HG02840 (cell line): ENCODE measurements around the gene ECT2.
"Not testable (repeated sequence)": the region's sequence is repeated elsewhere in the genome, so short reads cannot be mapped to it uniquely, and the experiment has no call there.

Experiments used
- ATAC-seq: cut with Tn5 transposase; IDR thresholded peaks from one replicate; pipeline ENCODE4 v1.9.1; 2021; ENCODE audit warnings: mild to moderate bottlenecking, moderate library complexity, moderate number of reproducible peaks; ENCODE audit not compliant: unreplicated experiment, low FRiP score

Gene ECT2

GRCh38 chr3:172853005-172853404 is 102.5 kb downstream of the ECT2 start:
- no peak for ATAC-seq

DNA sequence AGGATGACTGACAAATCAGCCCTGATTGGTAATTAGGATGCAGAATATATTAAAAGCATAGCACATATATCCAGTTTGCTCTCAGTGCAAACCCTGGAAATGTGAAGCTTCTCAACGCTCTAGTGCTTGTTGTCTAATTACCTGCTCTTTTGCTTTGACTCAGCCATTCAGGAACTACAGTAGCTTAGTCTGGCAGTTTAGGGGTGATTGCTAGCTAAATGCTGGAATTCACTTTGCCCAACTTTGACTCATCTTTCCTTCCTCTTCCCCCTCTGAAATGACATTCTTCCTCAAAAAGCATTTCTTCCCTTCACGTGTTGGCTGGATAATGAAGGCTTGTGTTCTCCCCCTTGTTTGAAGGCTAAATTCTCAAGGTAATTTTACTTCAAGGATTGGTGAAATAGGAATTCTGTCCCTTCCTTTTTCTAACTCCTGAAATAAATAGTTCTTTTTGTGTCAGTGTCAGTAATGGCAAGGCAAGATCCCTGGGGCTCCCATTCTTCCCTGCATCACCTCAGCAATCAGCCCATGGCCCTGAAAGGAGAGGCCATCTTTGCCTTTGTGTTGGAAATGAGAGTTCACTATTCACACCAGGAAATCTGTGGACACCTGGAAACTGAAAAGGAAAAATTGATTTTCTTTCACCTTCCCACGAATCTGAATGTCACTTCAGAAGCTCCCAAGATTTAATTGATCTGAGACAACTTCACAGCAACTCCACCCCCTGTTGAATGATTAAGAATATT is 103.6 kb downstream of the ECT2 start:
- ATAC-seq: no peak

DNA sequence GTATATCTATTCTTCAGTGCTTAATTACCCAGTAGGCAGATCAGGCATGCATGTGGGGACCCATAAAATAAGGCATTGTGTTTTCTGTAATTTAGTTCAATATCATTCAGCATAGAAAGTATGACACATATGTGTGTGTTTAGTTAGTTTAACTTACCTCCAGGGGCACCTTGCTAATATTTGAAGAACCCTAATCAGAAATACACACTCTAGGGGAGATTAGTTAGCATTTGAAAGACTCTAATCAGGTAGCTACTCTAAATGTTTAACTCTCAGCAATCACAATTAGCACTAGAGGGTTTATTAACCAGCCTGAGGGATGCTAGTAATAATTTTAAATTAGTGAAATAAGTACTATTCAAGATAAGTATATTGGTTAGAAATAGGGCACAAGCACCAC is 104.5 kb downstream of the ECT2 start:
- ATAC-seq: no peak

GRCh38 chr3:172856795-172857742 is 106.5 kb downstream of the ECT2 start:
- ATAC-seq: no peak

- ATAC-seq: no peak
These were observed 108.5 kb downstream of the ECT2 start for GRCh38 chr3:172859041-172859440.

GRCh38 chr3:172866726-172867350 is 116.3 kb downstream of the ECT2 start:
- not testable (repeated sequence) for ATAC-seq

DNA sequence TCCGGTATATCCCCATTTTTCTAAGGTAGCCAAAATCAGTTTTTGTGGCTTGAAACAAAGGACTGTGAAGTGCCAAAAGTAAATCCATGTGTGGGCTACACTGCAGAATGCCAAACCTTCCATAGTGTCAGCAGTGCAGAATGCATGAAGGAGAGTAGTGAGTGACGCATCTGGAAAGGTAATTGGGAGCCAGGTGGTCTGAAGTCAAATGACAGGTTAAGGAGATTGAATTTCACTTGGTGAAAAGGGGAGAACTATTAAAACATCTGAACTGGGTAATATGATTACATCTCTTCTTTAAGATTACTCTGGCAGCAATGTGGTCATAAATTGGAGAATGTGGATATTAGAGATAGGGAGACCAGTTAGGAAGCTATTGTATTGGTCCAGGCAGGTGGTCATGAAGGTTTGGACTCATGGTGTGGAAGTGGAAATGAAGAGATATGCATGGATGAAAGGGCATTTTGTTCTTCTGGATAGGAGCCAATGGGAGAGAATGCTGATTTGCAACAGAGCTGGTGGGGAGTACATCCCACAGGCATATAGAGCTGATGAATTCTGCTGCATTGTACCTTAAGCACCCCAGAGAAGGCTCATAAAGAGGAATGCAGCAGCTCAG is 118.2 kb downstream of the ECT2 start:
- ATAC-seq: no peak

GRCh38 chr3:172869368-172869771 is 118.8 kb downstream of the ECT2 start:
- no peak for ATAC-seq

GRCh38 chr3:172869784-172870518 is 119.4 kb downstream of the ECT2 start:
- ATAC-seq: no peak
